GM23338 (cell line): ENCODE results near the gene ERCC3. TPM values are rescaled to one million over a fixed set of nuclear protein-coding genes. Genes with fewer than 3 reads are reported as not detected.

Experiments used
- ATAC-seq: fragments of 200-7000 bp; cut with Tn5 transposase; 3 replicates; pipeline ENCODE4 v1.9.1; 2020
- DNase-seq: peaks from one replicate; pipeline ENCODE4 v3.0.0-alpha.2; 2015; ENCODE audit warnings: low spot score
- H2AFZ ChIP-seq: fragments of 200-600 bp; sonication (generic); 2 replicates; pipeline ENCODE4 v1.8.0; 2016; ENCODE audit warnings: antibody characterized with exemption, mild to moderate bottlenecking, moderate library complexity
- H3F3A ChIP-seq: fragments of 200-600 bp; sonication (generic); replicated peaks from 2 replicates; pipeline ENCODE4 v1.8.0; 2017; ENCODE audit warnings: antibody characterized with exemption, mixed run types, low read depth
- H3K27ac ChIP-seq: fragments of 200-600 bp; sonication (generic); 2 replicates; pipeline ENCODE4 v1.6.1; 2016; ENCODE audit warnings: low read depth
- H3K27me3 ChIP-seq: fragments of 200-600 bp; sonication (generic); 2 replicates; pipeline ENCODE4 v1.8.0; 2016; ENCODE audit warnings: mild to moderate bottlenecking, mixed run types, moderate library complexity; ENCODE audit not compliant: insufficient read depth
- H3K36me3 ChIP-seq: fragments of 200-600 bp; sonication (generic); 2 replicates; pipeline ENCODE4 v1.8.0; 2016; ENCODE audit warnings: mild to moderate bottlenecking; ENCODE audit not compliant: insufficient read depth
- H3K4me1 ChIP-seq: fragments of 200-600 bp; sonication (generic); 2 replicates; pipeline ENCODE4 v1.8.0; 2016; ENCODE audit warnings: mild to moderate bottlenecking, moderate library complexity; ENCODE audit not compliant: insufficient read depth
- H3K4me2 ChIP-seq: fragments of 200-600 bp; sonication (generic); 2 replicates; pipeline ENCODE4 v1.7.1; 2017; ENCODE audit warnings: mixed run types
- H3K4me3 ChIP-seq: fragments of 200-600 bp; sonication (generic); 2 replicates; pipeline ENCODE4 v1.6.1; 2016; ENCODE audit warnings: mixed run types
- H3K79me2 ChIP-seq: fragments of 200-600 bp; sonication (generic); replicated peaks from 2 replicates; pipeline ENCODE4 v1.8.0; 2017; ENCODE audit warnings: mild to moderate bottlenecking; ENCODE audit not compliant: insufficient read depth
- H3K9me2 ChIP-seq: fragments of 200-600 bp; sonication (generic); 2 replicates; pipeline ENCODE4 v1.8.0; 2017; ENCODE audit not compliant: insufficient read depth
- H4K20me1 ChIP-seq: fragments of 200-600 bp; sonication (generic); replicated peaks from 2 replicates; pipeline ENCODE4 v1.8.0; 2017; ENCODE audit warnings: mild to moderate bottlenecking; ENCODE audit not compliant: insufficient read depth
- H3K27ac Mint-ChIP-seq: 2 replicates; pipeline ENCODE4 v1.8.0; 2020; ENCODE audit warnings: inconsistent platforms, mild to moderate bottlenecking, moderate library complexity, mixed read lengths
- H3K27me3 Mint-ChIP-seq: 3 replicates; pipeline ENCODE4 v1.8.0; 2022; ENCODE audit warnings: low read depth, mild to moderate bottlenecking, moderate library complexity, mixed read lengths, inconsistent platforms; ENCODE audit not compliant: insufficient read depth, poor library complexity
- H3K36me3 Mint-ChIP-seq: 3 replicates; pipeline ENCODE4 v1.8.0; 2021; ENCODE audit warnings: low read depth, mild to moderate bottlenecking, inconsistent platforms, moderate library complexity, mixed read lengths
- H3K4me1 Mint-ChIP-seq: 3 replicates; pipeline ENCODE4 v1.8.0; 2020; ENCODE audit warnings: mild to moderate bottlenecking, inconsistent platforms, mixed read lengths
- H3K4me3 Mint-ChIP-seq: 3 replicates; pipeline ENCODE4 v1.8.0; 2021; ENCODE audit warnings: moderate library complexity, mild to moderate bottlenecking, inconsistent platforms, mixed read lengths
- H3K9me3 Mint-ChIP-seq: 3 replicates; pipeline ENCODE4 v1.8.0; 2020; ENCODE audit warnings: moderate library complexity, mild to moderate bottlenecking, inconsistent platforms, mixed read lengths
- CREB1 ChIP-seq: fragments of 250-450 bp; sonication (Bioruptor Pico); IDR thresholded peaks from 2 replicates; pipeline ENCODE4 v1.5.0; 2020; ENCODE audit warnings: low read depth, mild to moderate bottlenecking, moderate library complexity
- CTCF ChIP-seq, 2 experiments: fragments of 200-600 bp in 1 of 2; sonication (generic) in 1 of 2; conservative IDR thresholded peaks; 2 replicates each; pipeline versions ENCODE4 v1.5.1 to v1.6.1; 2016 to 2017; ENCODE audit warnings: antibody characterized with exemption in 2 of 2, low read depth in 2 of 2, mild to moderate bottlenecking in 2 of 2, moderate library complexity in 1 of 2
- ETS1 ChIP-seq: IDR thresholded peaks from 2 replicates; pipeline ENCODE4 v1.6.1; 2016; ENCODE audit warnings: antibody characterized with exemption
- EZH2 ChIP-seq: fragments of 200-600 bp; sonication (generic); IDR thresholded peaks from one replicate; pipeline ENCODE4 v1.8.0; 2017; ENCODE audit warnings: antibody characterized with exemption, mild to moderate bottlenecking, low read depth; ENCODE audit not compliant: unreplicated experiment
- EZH2phosphoT487 ChIP-seq: fragments of 200-600 bp; sonication (generic); IDR thresholded peaks from one replicate; pipeline ENCODE4 v1.8.1; 2018; ENCODE audit warnings: antibody characterized with exemption; ENCODE audit not compliant: unreplicated experiment
- JUNB ChIP-seq: IDR thresholded peaks from one replicate; pipeline ENCODE4 v1.6.1; 2016; ENCODE audit warnings: antibody characterized with exemption; ENCODE audit not compliant: unreplicated experiment
- NANOG ChIP-seq: IDR thresholded peaks from 2 replicates; pipeline ENCODE4 v1.6.1; 2016; ENCODE audit warnings: antibody characterized with exemption, borderline replicate concordance
- POLR2AphosphoS5 ChIP-seq: IDR thresholded peaks from 2 replicates; pipeline ENCODE4 v1.6.1; 2016; ENCODE audit warnings: antibody characterized with exemption, low read depth
- STAT1 ChIP-seq: IDR thresholded peaks from one replicate; pipeline ENCODE4 v1.6.1; 2016; ENCODE audit warnings: antibody characterized with exemption; ENCODE audit not compliant: unreplicated experiment
- ZNF114 ChIP-seq: fragments of 250-450 bp; sonication (Bioruptor Pico); IDR thresholded peaks from 2 replicates; pipeline ENCODE4 v1.5.0; 2020; ENCODE audit warnings: mild to moderate bottlenecking, moderate library complexity
- ZNF331 ChIP-seq: fragments of 250-450 bp; sonication (Bioruptor Pico); IDR thresholded peaks from 2 replicates; pipeline ENCODE4 v1.5.0; 2020; ENCODE audit warnings: low read depth, mild to moderate bottlenecking, moderate library complexity
- ZNF462 ChIP-seq: fragments of 250-450 bp; sonication (Bioruptor Pico); IDR thresholded peaks from 2 replicates; pipeline ENCODE4 v1.5.0; 2020; ENCODE audit warnings: mild to moderate bottlenecking, moderate library complexity
- polyA plus RNA-seq: library from polyadenylated mRNA; unstranded; fragments of >200 nt; fragmentation: Nextera tagmentation; extraction: Ambion mirVana; gene quantifications from 2 replicates; pipeline ENCODE4 v1.2.1, GENCODE V29; 2016
- total RNA-seq: library from RNA; depleted of rRNA; stranded (reverse); fragments of >200 nt; shearing (Covaris generic); gene quantifications from 2 replicates; pipeline ENCODE4 v1.2.3, GENCODE V29; 2014
- TF ChIP-seq, protein P1 (sequence below): IDR thresholded peaks from one replicate; pipeline ENCODE4 v1.6.1; 2018; ENCODE audit warnings: antibody characterized with exemption; ENCODE audit not compliant: unreplicated experiment

Gene ERCC3
- total and polyA plus RNA-seq, 2 experiments from 2014 or later: 35.1 to 62.7 TPM

DNA sequence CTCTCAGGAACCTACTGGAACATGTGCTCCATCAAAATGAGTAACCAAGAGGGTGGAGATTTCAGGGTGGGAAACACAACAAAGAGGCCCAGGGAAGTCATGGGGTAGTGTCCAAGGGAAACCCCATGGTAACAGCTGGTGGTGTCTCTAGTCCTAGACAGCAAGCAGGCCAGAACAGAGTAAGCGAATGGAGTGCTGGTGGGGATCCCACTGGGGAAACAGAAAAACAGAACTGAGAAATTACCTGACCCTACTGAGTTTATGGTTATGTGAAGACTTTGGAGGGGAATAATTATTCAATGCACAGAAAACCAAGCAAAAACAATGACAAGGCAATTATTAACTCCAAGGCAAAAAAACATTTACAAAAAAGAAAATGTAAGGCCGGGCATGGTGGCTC, 16.9 kb downstream of the ERCC3 start:
- no peaks in the 10 kb centered on the region for H3K27me3 ChIP-seq
- no peak overlapping the region for H2AFZ ChIP-seq
- H3F3A ChIP-seq: no peaks in the 10 kb centered on the region
- H3K4me3 ChIP-seq: no peak overlapping the region
- H3K4me1 Mint-ChIP-seq: no peaks in the 10 kb centered on the region
- no peaks in the 10 kb centered on the region for H3K4me1 ChIP-seq
- no peak for TF ChIP-seq STAT1
- TF ChIP-seq POLR2AphosphoS5: no peak
- TF ChIP-seq EZH2: no peak
- no peak for TF ChIP-seq ZNF462 (CRISPR knock-in tag)
- TF ChIP-seq CTCF (conservative IDR thresholded peaks at IDR 0.05; ENCODE audit: low read depth in 2 of 2): no peak
- TF ChIP-seq NANOG: no peak
- no peak for TF ChIP-seq EZH2phosphoT487
- no peak for TF ChIP-seq ZNF331 (CRISPR knock-in tag)
- TF ChIP-seq CREB1: no peak
- TF ChIP-seq JUNB: no peak
- TF ChIP-seq, protein P1, sequence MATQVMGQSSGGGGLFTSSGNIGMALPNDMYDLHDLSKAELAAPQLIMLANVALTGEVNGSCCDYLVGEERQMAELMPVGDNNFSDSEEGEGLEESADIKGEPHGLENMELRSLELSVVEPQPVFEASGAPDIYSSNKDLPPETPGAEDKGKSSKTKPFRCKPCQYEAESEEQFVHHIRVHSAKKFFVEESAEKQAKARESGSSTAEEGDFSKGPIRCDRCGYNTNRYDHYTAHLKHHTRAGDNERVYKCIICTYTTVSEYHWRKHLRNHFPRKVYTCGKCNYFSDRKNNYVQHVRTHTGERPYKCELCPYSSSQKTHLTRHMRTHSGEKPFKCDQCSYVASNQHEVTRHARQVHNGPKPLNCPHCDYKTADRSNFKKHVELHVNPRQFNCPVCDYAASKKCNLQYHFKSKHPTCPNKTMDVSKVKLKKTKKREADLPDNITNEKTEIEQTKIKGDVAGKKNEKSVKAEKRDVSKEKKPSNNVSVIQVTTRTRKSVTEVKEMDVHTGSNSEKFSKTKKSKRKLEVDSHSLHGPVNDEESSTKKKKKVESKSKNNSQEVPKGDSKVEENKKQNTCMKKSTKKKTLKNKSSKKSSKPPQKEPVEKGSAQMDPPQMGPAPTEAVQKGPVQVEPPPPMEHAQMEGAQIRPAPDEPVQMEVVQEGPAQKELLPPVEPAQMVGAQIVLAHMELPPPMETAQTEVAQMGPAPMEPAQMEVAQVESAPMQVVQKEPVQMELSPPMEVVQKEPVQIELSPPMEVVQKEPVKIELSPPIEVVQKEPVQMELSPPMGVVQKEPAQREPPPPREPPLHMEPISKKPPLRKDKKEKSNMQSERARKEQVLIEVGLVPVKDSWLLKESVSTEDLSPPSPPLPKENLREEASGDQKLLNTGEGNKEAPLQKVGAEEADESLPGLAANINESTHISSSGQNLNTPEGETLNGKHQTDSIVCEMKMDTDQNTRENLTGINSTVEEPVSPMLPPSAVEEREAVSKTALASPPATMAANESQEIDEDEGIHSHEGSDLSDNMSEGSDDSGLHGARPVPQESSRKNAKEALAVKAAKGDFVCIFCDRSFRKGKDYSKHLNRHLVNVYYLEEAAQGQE: no peak
- no peak for TF ChIP-seq ZNF114
- no peak for TF ChIP-seq ETS1
- H3K36me3 Mint-ChIP-seq: peaks cover 86% of the 10 kb centered on the region
- no peak overlapping the region for H3K4me2 ChIP-seq
- H3K27ac ChIP-seq: 0 out of 2 replicates have a peak overlapping the region, but pooled peaks have one; percentile 6
- H3K79me2 ChIP-seq: peaks cover 8% of the 10 kb centered on the region
- H3K9me2 ChIP-seq: no peaks in the 10 kb centered on the region
- H3K27me3 Mint-ChIP-seq: peaks cover 3% of the 10 kb centered on the region
- H3K27ac Mint-ChIP-seq: no peak overlapping the region
- no peak for DNase-seq
- peaks cover 3% of the 10 kb centered on the region for H4K20me1 ChIP-seq
- H3K9me3 Mint-ChIP-seq: no peaks in the 10 kb centered on the region
- H3K4me3 Mint-ChIP-seq: no peak overlapping the region
- H3K36me3 ChIP-seq: peaks cover 34% of the 10 kb centered on the region
- ATAC-seq: no peak
